ENCODE data around the gene HDAC11.

- TF ChIP-seq CTCF (IDR thresholded peaks at IDR 0.05; ENCODE audit: low read depth, low read length) (no peak), EZH2phosphoT487 (IDR thresholded peaks at IDR 0.05; ENCODE audit: low read depth) (no peak)
These were observed 3.2 kb downstream of the HDAC11 start for GRCh38 chr3:13483286-13483685.

Data from OCI-LY3 (cell line).